22Rv1 (cell line): ENCODE data around the gene GSK3B.

Experiments used
- ZFX ChIP-seq: fragments of 450-650 bp; IDR thresholded peaks from 2 replicates; pipeline ENCODE4 v1.6.1; 2017; ENCODE audit warnings: antibody characterized with exemption, borderline replicate concordance
- TF ChIP-seq, protein P1 (sequence below): fragments of 450-650 bp; IDR thresholded peaks from 2 replicates; pipeline ENCODE4 v1.5.1; 2017; ENCODE audit warnings: mild to moderate bottlenecking

DNA sequence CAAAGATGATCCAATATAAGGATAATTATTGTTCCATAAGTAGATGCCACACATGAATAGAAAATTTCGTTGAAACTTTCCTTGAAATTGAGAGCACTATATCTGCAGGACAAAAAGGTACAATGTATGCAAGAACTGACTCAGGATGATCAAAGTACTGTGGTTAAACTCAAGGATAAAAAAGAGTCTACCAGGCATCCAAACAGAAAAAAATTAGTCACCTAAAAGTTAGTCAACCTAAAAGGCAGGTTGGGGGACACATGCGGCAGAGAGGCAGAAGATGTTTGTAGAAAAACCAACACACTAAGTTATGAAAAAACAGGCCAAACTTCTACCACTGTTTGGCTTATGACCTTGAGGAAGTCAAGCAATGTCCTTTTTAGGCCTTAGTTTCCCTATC is 68.7 kb downstream of the GSK3B start:
- TF ChIP-seq, protein P1, sequence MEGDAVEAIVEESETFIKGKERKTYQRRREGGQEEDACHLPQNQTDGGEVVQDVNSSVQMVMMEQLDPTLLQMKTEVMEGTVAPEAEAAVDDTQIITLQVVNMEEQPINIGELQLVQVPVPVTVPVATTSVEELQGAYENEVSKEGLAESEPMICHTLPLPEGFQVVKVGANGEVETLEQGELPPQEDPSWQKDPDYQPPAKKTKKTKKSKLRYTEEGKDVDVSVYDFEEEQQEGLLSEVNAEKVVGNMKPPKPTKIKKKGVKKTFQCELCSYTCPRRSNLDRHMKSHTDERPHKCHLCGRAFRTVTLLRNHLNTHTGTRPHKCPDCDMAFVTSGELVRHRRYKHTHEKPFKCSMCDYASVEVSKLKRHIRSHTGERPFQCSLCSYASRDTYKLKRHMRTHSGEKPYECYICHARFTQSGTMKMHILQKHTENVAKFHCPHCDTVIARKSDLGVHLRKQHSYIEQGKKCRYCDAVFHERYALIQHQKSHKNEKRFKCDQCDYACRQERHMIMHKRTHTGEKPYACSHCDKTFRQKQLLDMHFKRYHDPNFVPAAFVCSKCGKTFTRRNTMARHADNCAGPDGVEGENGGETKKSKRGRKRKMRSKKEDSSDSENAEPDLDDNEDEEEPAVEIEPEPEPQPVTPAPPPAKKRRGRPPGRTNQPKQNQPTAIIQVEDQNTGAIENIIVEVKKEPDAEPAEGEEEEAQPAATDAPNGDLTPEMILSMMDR: no peak
- TF ChIP-seq ZFX: no peak
